Parathyroid adenoma (tissue), 2 donors: Measurements from ENCODE around the gene REG4.
"Not testable (repeated sequence)": the region's sequence is repeated elsewhere in the genome, so short reads cannot be mapped to it uniquely, and the experiment has no call there.

Experiments
- H2AFZ ChIP-seq: fragments of 300-600 bp; sonication (generic); one replicate; pipeline ENCODE4 v1.7.0; 2017; ENCODE audit warnings: antibody characterized with exemption, mild to moderate bottlenecking
- H3K27ac ChIP-seq: fragments of 300-600 bp; sonication (generic); one replicate; pipeline ENCODE4 v1.7.0; 2017
- H3K27me3 ChIP-seq: fragments of 300-600 bp; sonication (generic); one replicate; pipeline ENCODE4 v1.7.0; 2017; ENCODE audit warnings: low read length; ENCODE audit not compliant: control insufficient read depth, insufficient read depth
- H3K36me3 ChIP-seq: fragments of 300-600 bp; sonication (generic); one replicate; pipeline ENCODE4 v1.7.0; 2017; ENCODE audit warnings: low read length; ENCODE audit not compliant: control insufficient read depth, insufficient read depth
- H3K4me1 ChIP-seq: fragments of 300-600 bp; sonication (generic); one replicate; pipeline ENCODE4 v1.7.0; 2017; ENCODE audit warnings: control low read depth
- H3K4me2 ChIP-seq: fragments of 300-600 bp; sonication (generic); one replicate; pipeline ENCODE4 v1.7.0; 2017; ENCODE audit warnings: low read length
- H3K4me3 ChIP-seq: fragments of 300-600 bp; sonication (generic); one replicate; pipeline ENCODE4 v1.7.0; 2017; ENCODE audit warnings: low read depth, low read length
- H3K79me2 ChIP-seq: fragments of 300-600 bp; sonication (generic); one replicate; pipeline ENCODE4 v1.7.0; 2017; ENCODE audit warnings: control low read depth
- H3K9ac ChIP-seq: fragments of 300-600 bp; sonication (generic); one replicate; pipeline ENCODE4 v1.7.0; 2017; ENCODE audit warnings: mild to moderate bottlenecking
- H3K9me3 ChIP-seq: fragments of 300-600 bp; sonication (generic); one replicate; pipeline ENCODE4 v1.7.0; 2017; ENCODE audit warnings: low read length; ENCODE audit not compliant: control insufficient read depth
- CTCF ChIP-seq: fragments of 300-600 bp; sonication (generic); IDR thresholded peaks from one replicate; pipeline ENCODE4 v1.7.0; 2017; ENCODE audit warnings: antibody characterized with exemption, mild to moderate bottlenecking
- donor health status: primary hyperparathyroidism.

Gene REG4

GRCh38 chr1:119829625-119830024 is 18.4 kb upstream of the REG4 start:
- no peaks in the 10 kb centered on the region for H3K9me3 ChIP-seq
- H3K79me2 ChIP-seq, result no peaks in the 10 kb centered on the region
- no peak overlapping the region for H3K27ac ChIP-seq
- no peak overlapping the region for H2AFZ ChIP-seq
- no peak overlapping the region for H3K4me2 ChIP-seq
- no peak for TF ChIP-seq CTCF
- H3K4me3 ChIP-seq, result no peak overlapping the region
- no peaks in the 10 kb centered on the region for H3K36me3 ChIP-seq
- H3K9ac ChIP-seq, result no peak overlapping the region
- no peaks in the 10 kb centered on the region for H3K27me3 ChIP-seq
- H3K4me1 ChIP-seq, result no peaks in the 10 kb centered on the region

DNA sequence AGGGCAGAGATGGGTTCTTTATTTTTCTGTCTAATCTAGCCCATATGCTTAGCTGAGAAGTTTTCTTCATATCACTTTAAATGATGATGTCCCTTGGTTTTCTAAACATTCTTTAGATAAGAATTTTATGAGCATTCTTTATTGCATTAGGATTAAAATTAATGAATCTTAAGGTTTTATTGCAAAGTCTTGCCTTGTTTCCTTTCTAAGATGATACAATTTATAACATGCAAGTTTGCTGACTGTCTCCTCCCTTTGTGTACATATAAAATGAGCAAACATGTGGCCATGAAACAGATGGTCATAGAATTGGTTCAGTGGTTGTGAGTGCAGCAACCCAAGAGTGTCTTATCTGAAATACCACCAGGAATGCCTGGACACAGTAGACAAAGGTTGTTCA is 17.7 kb upstream of the REG4 start:
- H3K4me2 ChIP-seq, H3K9me3 ChIP-seq, H2AFZ ChIP-seq, H3K27me3 ChIP-seq, H3K36me3 ChIP-seq, H3K79me2 ChIP-seq, H3K4me3 ChIP-seq, H3K9ac ChIP-seq, H3K4me1 ChIP-seq, H3K27ac ChIP-seq: not testable (repeated sequence)

GRCh38 chr1:119828266-119828665 is 17.0 kb upstream of the REG4 start:
- no peak overlapping the region for H2AFZ ChIP-seq
- H3K27me3 ChIP-seq, result no peaks in the 10 kb centered on the region
- H3K9ac ChIP-seq, result no peak overlapping the region
- TF ChIP-seq CTCF, result no peak
- no peaks in the 10 kb centered on the region for H3K36me3 ChIP-seq
- no peak overlapping the region for H3K27ac ChIP-seq
- no peak overlapping the region for H3K4me3 ChIP-seq
- no peaks in the 10 kb centered on the region for H3K9me3 ChIP-seq
- no peaks in the 10 kb centered on the region for H3K79me2 ChIP-seq
- H3K4me1 ChIP-seq, result no peaks in the 10 kb centered on the region
- H3K4me2 ChIP-seq, result no peak overlapping the region

DNA sequence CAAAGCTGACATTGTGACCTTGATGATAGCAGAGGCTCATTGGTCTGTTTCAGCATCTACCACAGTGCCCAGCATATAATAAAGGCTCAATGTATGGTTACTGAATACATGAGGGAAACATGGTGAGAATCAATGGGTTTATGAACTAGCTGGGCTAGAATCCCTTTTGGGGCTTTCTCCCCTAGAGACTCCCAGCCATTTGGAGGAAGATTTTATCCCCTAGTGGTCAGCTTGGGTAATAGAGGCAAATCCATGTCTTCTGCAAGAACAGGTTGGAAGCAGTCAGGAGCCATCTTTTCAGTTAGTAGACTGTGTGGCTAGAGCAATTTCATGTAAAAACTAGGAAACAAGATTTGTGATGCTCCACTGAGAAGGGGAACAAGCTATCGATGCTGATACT is 15.8 kb upstream of the REG4 start:
- H3K79me2 ChIP-seq, result no peaks in the 10 kb centered on the region
- no peak overlapping the region for H3K4me2 ChIP-seq
- no peak overlapping the region for H3K27ac ChIP-seq
- no peaks in the 10 kb centered on the region for H3K4me1 ChIP-seq
- no peak for TF ChIP-seq CTCF
- no peaks in the 10 kb centered on the region for H3K9me3 ChIP-seq
- no peaks in the 10 kb centered on the region for H3K27me3 ChIP-seq
- no peak overlapping the region for H3K9ac ChIP-seq
- no peak overlapping the region for H3K4me3 ChIP-seq
- no peak overlapping the region for H2AFZ ChIP-seq
- H3K36me3 ChIP-seq, result no peaks in the 10 kb centered on the region

DNA sequence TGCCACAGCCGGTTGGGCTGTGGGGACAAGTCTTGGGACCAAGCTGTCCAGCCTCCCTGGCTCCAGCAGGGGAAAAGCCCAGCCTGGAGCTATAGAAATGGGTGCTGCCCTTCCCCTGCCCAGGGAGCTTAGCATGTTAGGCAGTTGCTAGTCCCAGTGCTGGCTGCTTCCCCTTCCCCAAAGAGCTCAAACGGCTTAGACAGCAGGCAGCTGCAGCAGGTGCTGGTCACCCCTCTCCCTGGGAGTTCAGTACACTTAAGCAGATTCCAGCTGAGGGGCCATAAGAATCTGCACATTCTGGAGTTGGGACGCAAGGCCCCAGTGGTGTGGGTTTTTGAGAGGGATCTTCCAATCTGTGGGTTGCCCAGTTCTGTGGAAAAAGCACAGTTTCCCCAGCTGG is 11.1 kb upstream of the REG4 start:
- H3K9ac ChIP-seq, result no peak overlapping the region
- H3K9me3 ChIP-seq, result no peaks in the 10 kb centered on the region
- TF ChIP-seq CTCF, result no peak

More for the DNA sequence above, 11.1 kb upstream of the REG4 start:
- Histone ChIP-seq H3K36me3 (no peaks in the 10 kb centered on the region), H3K4me3 (no peak overlapping the region), H2AFZ (no peak overlapping the region), H3K27me3 (no peaks in the 10 kb centered on the region), H3K4me2 (no peak overlapping the region), H3K27ac (no peak overlapping the region), H3K79me2 (no peaks in the 10 kb centered on the region), H3K4me1 (no peaks in the 10 kb centered on the region)
